Coronary artery (tissue), 2 donors: ENCODE results near the gene ACP7.
A peak's percentile ranks its signal among the peaks of the same experiment; 100 is the strongest.

Source experiments
- DNase-seq: peaks from one replicate; pipeline ENCODE4 v3.0.0-alpha.2; 2017; ENCODE audit warnings: low spot score
- H3K27ac ChIP-seq, 2 donors: fragments of 200-600 bp; sonication (generic); one replicate each; pipeline ENCODE4 v1.5.1; 2016 to 2019
- H3K4me3 ChIP-seq: fragments of 200-600 bp; sonication (generic); 2 replicates; pipeline ENCODE4 v1.5.1; 2016; ENCODE audit warnings: mild to moderate bottlenecking, moderate library complexity
- CTCF ChIP-seq: fragments of 200-600 bp; sonication (generic); IDR thresholded peaks from one replicate; pipeline ENCODE4 v1.5.1; 2019; ENCODE audit warnings: antibody characterized with exemption

Gene ACP7

GRCh38 chr19:39145180-39145953, 61.2 kb downstream of the ACP7 start:
- DNase-seq: no peak
- Histone ChIP-seq H3K4me3 (peak overlapping the region; percentile 50), H3K27ac (peak overlapping the region in 1 of 2 donors; percentile 73)
- TF ChIP-seq CTCF: no peak

- TF ChIP-seq CTCF: no peak
- no peak for DNase-seq
- H3K4me3 ChIP-seq: no peak overlapping the region
Observed at GRCh38 chr19:39146091-39146490, 61.9 kb downstream of the ACP7 start.

GRCh38 chr19:39146686-39147450, 62.7 kb downstream of the ACP7 start:
- TF ChIP-seq CTCF: no peak
- no peak for DNase-seq
- Histone ChIP-seq H3K27ac (no peak overlapping the region), H3K4me3 (no peak overlapping the region)

More at GRCh38 chr19:39146091-39146490, 61.9 kb downstream of the ACP7 start:
- H3K27ac ChIP-seq: peak overlapping the region in 1 of 2 donors; percentile 73

GRCh38 chr19:39147480-39147879, 63.3 kb downstream of the ACP7 start:
- Histone ChIP-seq H3K4me3 (no peak overlapping the region), H3K27ac (no peak overlapping the region)
- TF ChIP-seq CTCF: no peak
- DNase-seq: no peak

- Histone ChIP-seq H3K27ac (no peak overlapping the region), H3K4me3 (no peak overlapping the region)
- DNase-seq: no peak
- no peak for TF ChIP-seq CTCF
Observed at GRCh38 chr19:39148939-39149529, 64.9 kb downstream of the ACP7 start.

- no peak for TF ChIP-seq CTCF
- Histone ChIP-seq H3K27ac (no peak overlapping the region), H3K4me3 (no peak overlapping the region)
- no peak for DNase-seq
Observed at GRCh38 chr19:39150235-39150634, 66.1 kb downstream of the ACP7 start.
